ENCODE data around the gene ZBTB4.

Gene ZBTB4

DNA sequence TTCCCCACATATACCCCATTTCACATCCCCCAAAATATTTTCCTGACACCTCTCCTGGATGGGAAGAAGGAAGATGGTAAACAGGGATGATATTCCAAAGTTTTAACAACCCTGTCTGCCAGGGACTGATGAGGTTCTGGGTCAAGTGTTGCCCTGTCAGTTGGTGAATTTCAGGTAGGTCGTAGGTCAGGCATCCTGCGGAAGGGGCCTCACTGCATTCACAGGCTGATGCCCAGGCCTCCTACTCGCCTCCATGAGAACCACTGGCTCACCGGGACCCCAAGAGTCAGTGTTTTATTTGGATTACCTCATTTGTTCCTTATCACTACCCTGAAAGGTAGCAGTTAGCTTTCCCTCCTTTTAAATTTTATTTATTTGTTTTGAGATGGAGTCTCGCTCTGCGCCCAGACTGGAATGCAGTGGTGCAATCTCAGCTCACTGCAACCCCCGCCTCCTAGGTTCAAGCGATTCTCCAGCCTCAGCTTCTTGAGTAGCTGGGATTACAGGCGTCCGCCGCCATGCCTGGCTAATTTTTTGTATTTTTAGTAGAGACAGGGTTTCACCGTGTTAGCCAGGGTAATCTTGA is 10.5 kb downstream of the ZBTB4 start:
- DNase-seq (ENCODE audit: low read depth) = no peak

- DNase-seq (ENCODE audit: low read depth) = no peak
These were observed 11.1 kb downstream of the ZBTB4 start for GRCh38 chr17:7468290-7468689.

DNA sequence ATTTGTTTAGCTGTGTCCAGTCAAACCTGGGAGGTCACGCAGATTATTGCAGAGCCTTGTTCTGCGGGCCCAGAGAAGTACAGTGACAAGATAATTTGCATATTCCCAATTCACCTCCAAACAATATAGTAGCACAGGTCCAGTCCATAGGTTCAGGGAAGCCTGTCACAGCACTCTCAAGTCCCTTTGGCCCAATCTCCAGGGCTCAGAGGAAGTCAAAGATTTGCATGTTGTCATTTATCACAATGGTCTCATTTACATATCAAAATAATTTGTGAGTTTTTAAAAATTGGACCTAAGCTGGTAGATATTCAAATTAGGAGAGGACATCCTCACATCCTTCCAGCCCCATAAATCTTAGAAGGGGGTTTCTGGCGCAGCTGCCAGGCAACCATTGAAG is 11.9 kb downstream of the ZBTB4 start:
- DNase-seq (ENCODE audit: low read depth) = no peak

GRCh38 chr17:7466639-7467341 is 12.6 kb downstream of the ZBTB4 start:
- no peak for DNase-seq (ENCODE audit: low read depth)

DNA sequence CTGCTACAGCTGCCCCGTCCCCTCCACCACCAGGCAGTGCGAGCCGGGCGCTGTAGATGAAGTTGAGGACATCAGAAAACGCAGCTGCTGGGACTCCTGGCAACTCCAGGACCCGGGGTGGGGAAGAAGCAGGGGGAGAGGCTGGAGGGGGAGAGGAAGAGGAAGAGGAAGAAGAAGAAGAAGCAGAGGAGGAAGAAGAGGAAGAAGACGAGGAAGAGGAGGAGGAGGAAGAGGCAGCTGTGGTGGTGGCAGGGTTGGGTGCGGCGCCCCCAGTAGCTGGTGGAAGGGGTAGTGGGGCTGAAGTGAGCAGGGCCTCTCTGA is 13.2 kb downstream of the ZBTB4 start:
- no peak for DNase-seq (ENCODE audit: low read depth)

GRCh38 chr17:7465597-7466275 is 13.7 kb downstream of the ZBTB4 start:
- DNase-seq (ENCODE audit: low read depth) = no peak

- DNase-seq (ENCODE audit: low read depth) = no peak
These were observed 15.3 kb downstream of the ZBTB4 start for GRCh38 chr17:7464081-7464480.

DNA sequence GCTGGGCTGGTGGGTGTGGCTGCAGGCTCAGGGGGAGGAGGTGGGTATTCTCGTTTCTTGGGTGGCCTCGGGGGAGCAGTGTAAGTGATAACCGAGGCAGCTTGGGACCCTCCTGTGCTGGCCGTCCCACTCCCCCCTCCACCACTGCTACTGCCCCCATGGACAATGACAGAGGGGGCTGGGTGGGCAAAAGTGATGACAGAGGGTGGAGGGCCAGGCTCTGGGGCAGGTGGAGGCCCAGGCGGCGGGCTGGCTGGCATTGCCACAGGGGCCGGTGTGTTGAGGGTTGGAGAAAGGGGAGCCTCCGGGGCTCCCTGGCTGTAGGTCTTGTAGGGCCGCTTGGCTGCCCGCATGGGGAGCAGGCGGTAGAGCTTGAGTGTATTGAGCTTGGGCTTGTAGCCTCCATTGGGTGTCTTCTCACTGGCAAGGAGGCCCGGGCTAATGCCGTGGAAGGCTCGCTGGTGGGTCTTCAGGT is 16.0 kb downstream of the ZBTB4 start:
- DNase-seq (ENCODE audit: low read depth) = no peak

- no peak for DNase-seq (ENCODE audit: low read depth)
These were observed 16.7 kb downstream of the ZBTB4 start for GRCh38 chr17:7462474-7463371.

DNA sequence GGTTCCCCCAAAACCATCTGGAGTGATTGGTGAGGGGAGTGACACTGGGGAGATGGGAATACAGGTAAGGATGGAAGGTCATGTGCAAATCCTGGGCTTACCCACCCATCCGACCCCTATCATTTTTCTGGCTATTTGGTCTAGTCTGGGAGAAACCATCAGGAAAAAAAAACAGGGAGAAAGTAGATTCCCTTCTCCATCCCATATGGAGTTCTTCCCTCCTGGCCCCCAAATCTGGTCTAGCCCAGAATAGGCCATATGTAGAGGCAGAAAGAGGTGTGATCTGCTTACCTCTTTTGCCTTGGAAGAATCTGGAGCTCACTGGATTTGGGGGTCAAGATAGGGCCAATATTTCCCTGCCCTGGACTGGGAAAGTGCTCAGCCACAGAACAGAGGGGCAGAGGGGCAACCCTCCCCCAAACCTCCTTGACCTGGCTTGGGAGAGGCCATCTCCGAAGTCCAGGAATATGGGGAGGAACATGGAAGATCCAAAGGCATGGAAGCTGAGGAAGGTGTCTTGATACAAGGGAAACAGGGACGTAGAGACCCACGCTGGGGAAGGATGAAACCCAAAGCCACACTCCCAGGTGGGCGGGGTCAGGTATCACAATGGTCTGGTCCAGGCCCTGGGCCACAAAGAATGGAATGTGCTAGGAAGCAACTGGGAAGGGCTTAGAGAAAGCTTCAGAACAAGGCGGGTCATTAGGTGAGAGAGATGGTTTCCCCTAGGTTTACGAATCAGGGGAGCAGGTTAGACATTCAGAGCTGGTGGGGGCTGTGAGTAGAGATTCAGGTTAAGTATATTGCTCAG is 18.4 kb downstream of the ZBTB4 start:
- DNase-seq (ENCODE audit: low read depth) = no peak

GRCh38 chr17:7459961-7460545 is 19.4 kb downstream of the ZBTB4 start:
- DNase-seq (ENCODE audit: low read depth) = no peak

DNA sequence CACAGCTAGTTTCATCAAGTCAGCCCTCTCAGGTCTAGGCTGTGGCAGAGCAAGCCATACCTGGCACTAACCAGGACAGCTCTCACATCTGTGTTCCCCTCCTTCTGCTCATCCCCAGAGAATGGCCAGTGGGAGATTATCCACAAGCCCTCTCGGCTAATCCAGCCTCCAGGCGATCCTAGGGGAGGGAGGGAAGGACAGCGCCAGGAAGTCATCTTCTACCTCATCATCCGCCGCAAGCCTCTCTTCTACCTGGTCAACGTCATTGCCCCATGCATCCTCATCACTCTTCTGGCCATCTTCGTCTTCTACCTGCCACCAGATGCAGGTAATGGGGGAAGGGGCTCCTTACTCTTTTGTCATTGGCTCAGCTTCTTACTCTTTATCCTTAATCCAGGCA is 31.0 kb downstream of the ZBTB4 start:
- no peak for DNase-seq (ENCODE audit: low read depth)

GRCh38 chr17:7445619-7445968 is 33.8 kb downstream of the ZBTB4 start:
- DNase-seq (ENCODE audit: low read depth) = no peak

- DNase-seq (ENCODE audit: low read depth) = no peak
These were observed 34.5 kb downstream of the ZBTB4 start, which contains the start of gene CHRNB1 for GRCh38 chr17:7444682-7445618. TSS of gene CHRNB1 (plus strand) at chr17:7445061. CDS start at chr17:7445128, 67 bp downstream.

DNA sequence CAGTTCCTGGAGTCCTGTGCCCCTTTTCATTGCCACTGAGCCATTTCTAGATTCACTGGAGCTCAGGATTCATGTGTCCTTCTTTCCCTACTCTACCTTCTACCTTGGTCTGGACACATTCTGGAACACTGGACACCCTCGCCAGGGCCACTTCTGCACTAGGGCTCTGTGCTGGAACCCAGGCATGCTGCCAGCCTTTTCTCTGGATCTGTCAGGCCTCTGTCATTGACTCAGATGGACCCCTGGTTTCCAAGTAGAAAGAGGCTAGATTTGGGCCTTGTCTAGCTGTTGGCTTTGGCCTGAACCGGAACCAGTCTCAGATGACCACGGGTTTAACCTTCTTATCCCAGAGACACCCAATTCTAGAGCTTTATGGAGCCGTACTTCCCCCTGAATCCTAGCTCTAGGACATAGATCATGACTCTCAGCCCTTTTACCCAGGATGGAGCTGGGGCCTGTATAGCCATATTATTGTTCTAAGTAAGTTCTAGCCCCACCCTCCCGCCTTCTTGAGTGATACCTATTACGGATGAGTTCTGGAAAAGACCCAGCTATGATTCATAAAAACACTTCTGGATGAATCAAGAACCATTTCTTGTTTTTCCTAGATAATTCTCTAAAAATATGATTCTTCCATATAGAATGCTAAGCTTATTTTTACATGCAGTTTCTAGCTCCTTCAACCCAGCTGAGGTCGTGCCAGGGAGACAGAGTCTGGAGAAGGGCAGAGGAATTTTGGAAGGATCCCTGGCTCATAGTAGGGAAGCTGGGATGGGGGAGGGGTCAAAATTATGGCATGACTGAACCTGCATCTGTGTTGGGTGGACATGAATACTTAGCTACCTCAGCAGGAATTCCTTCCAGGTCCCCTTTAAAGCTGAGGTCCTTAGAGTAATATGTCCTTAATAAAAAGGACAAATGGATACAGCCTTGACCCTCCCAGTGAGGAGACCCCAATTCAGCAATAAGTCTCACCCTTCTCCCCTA is 35.6 kb downstream of the ZBTB4 start:
- no peak for DNase-seq (ENCODE audit: low read depth)

- no peak for DNase-seq (ENCODE audit: low read depth)
These were observed 37.3 kb downstream of the ZBTB4 start for GRCh38 chr17:7442142-7442541.

DNA sequence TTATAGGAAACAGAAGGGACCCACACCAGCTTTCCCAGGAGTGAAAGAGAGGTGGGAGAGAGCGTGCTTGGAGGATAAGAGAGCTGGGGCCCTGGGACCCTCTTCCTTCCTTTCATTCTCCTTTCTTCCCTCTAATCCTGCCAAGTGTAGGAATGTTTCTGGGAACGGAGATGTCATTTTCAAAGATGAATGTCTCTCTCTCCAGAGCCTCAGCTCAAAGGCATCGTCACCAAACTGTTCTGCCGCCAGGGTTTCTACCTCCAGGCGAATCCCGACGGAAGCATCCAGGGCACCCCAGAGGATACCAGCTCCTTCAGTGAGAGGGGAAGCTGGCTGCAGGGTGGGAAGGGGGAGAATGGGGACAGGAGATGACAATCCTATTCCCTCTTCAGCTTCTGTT is 38.2 kb downstream of the ZBTB4 start:
- DNase-seq (ENCODE audit: low read depth) = no peak

- DNase-seq (ENCODE audit: low read depth) = no peak
These were observed 38.6 kb downstream of the ZBTB4 start for GRCh38 chr17:7440834-7441195.

Data from GM04503 (cell line).